SJSA1 (cell line): ENCODE results near the gene KCNJ16. TPM values are rescaled to one million over a fixed set of nuclear protein-coding genes. Genes with fewer than 3 reads are reported as not detected.

Experiments
- DNase-seq, 2 experiments: peaks; one replicate each; pipeline ENCODE4 v3.0.0-alpha.2; 2015 to 2020; ENCODE audit warnings: low spot score in 2 of 2, low read depth in 1 of 2
- H3K27ac ChIP-seq: fragments of 250-450 bp; sonication (Bioruptor Pico); 2 replicates; pipeline ENCODE4 v1.5.1; 2020; ENCODE audit warnings: mild to moderate bottlenecking, moderate library complexity
- H3K27me3 ChIP-seq: fragments of 250-450 bp; sonication (Bioruptor Pico); replicated peaks from 2 replicates; pipeline ENCODE4 v1.5.1; 2020; ENCODE audit warnings: mild to moderate bottlenecking, moderate library complexity
- H3K36me3 ChIP-seq: fragments of 250-450 bp; sonication (Bioruptor Pico); 2 replicates; pipeline ENCODE4 v1.5.1; 2020; ENCODE audit warnings: mild to moderate bottlenecking
- H3K4me1 ChIP-seq: fragments of 250-450 bp; sonication (Bioruptor Pico); replicated peaks from 2 replicates; pipeline ENCODE4 v1.6.1; 2021; ENCODE audit warnings: mild to moderate bottlenecking
- H3K4me3 ChIP-seq: fragments of 250-450 bp; sonication (Bioruptor Pico); 2 replicates; pipeline ENCODE4 v1.5.1; 2020; ENCODE audit warnings: mild to moderate bottlenecking
- H3K9me3 ChIP-seq: fragments of 250-450 bp; sonication (Bioruptor Pico); replicated peaks from 2 replicates; pipeline ENCODE4 v1.5.1; 2020; ENCODE audit warnings: mild to moderate bottlenecking
- total RNA-seq: library from RNA; depleted of rRNA; stranded (reverse); fragments of >200 nt; shearing (Covaris generic); gene quantifications from 2 replicates; pipeline ENCODE4 v1.2.3, GENCODE V29; 2014

Gene KCNJ16
- total RNA-seq, 1 experiment from 2014 or later = not detected

DNA sequence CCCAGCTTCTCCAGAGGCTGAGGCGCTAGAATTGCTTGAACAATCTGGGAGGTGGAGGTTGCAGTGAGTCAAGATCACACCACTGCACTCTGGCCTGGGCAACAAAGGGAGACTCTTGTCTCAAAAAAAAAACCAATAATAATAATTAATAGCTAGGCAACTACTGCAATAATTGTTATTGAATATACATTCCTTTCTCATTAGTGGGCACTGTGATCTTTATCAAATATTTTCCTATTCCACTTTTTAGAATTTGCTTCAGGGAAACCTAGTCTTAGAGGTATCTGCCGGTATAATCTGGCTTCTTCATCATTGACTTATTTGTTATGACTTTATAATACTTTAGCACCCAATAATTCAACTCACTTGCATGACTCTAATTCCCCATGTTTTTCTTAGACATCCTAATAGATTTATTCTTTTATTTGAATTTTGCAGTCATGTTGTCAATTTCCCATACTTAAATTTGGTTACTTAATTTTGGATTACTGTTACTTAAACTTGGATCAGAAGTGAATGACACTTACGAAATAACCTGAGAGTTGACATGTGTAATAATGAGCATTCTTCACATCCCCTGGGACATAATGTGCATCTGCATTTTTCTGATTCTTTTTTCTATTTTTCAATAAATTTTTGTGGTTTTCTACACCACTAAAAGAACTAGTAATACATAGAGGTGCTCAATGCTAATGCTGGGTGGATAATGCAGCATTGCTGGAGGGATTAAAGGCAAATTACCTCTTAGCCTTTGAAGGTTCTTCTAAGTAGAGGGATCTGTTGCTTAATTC is 25.0 kb upstream of the KCNJ16 start:
- no peaks in the 10 kb centered on the region for H3K27me3 ChIP-seq
- no peaks in the 10 kb centered on the region for H3K36me3 ChIP-seq
- no peak overlapping the region for H3K27ac ChIP-seq
- no peak for DNase-seq
- H3K4me3 ChIP-seq = no peak overlapping the region
- H3K9me3 ChIP-seq = no peaks in the 10 kb centered on the region
- H3K4me1 ChIP-seq = no peaks in the 10 kb centered on the region

- Histone ChIP-seq H3K4me1 (no peaks in the 10 kb centered on the region), H3K27ac (no peak overlapping the region), H3K4me3 (no peak overlapping the region), H3K27me3 (no peaks in the 10 kb centered on the region), H3K36me3 (no peaks in the 10 kb centered on the region), H3K9me3 (no peaks in the 10 kb centered on the region)
- DNase-seq = no peak
Observed at GRCh38 chr17:70050931-70051330, 24.1 kb upstream of the KCNJ16 start.

DNA sequence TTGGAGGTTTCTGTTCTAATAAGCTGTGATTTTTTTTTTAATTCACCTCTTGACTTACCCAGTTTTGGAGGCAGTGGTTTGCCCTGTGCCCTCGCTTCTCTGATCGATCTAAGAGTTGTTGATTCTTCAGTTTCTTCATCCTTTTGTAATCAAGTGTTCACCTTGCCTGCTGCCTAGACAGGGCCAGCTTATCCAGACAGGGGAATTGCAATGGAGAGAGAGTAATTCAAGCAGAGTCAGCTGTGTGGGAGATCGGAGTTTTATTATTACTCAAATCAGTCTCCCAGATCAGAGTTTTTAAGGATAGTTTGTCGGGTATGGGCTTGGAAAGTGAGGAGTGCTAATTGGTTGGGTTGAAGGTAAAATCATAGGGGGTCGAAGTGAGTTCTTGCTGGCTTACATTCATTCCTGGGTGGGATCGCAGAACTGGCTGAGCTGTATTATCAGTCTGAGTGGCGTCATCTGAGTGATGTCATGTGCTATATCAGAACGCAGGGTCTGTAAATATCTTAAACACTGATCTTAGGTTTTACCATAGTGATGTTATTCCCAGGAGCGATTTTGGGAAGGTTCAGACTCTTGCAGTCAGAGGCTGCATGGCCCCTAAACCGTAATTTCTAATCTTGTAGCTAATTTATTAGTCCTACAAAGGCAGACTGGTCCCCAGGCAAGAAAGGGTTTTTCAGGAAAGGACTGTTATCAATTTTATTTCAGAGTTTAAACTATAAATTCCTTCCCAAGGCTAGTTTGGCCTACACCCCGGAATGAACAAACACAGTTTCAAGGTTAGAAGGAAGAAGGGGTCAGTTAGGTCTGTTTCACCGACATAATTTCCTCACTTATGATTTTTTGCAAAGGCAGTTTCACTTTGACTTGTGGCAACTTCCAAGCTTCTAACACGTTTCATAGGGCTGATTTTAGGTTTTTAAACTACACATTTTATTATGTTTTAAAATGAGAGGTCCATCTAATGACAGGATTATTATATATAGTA is 21.5 kb upstream of the KCNJ16 start:
- Histone ChIP-seq H3K27ac (no peak overlapping the region), H3K9me3 (no peaks in the 10 kb centered on the region), H3K36me3 (no peaks in the 10 kb centered on the region), H3K27me3 (no peaks in the 10 kb centered on the region), H3K4me3 (no peak overlapping the region), H3K4me1 (no peaks in the 10 kb centered on the region)
- DNase-seq = no peak

DNA sequence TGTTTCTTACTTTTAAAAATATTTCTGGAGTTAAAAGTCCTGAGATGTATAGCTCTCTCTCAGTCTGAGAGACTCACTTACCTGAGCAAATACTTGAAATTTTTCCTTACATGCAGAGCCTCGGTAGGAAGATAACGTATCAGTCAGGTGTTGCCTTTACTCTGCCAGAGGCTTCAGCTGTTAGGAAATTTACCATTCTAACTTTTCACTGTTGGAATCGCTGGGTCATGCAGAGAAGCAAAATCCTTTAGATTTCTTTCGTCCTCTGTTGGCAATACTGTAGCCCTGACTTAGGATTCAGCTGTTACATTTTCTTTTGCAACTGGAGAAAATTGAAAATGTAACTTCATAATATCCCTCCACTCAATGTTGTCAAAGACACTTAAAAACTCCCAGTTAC is 20.0 kb upstream of the KCNJ16 start:
- Histone ChIP-seq H3K36me3 (no peaks in the 10 kb centered on the region), H3K27ac (no peak overlapping the region), H3K4me1 (no peaks in the 10 kb centered on the region), H3K27me3 (no peaks in the 10 kb centered on the region), H3K4me3 (no peak overlapping the region), H3K9me3 (no peaks in the 10 kb centered on the region)
- no peak for DNase-seq

DNA sequence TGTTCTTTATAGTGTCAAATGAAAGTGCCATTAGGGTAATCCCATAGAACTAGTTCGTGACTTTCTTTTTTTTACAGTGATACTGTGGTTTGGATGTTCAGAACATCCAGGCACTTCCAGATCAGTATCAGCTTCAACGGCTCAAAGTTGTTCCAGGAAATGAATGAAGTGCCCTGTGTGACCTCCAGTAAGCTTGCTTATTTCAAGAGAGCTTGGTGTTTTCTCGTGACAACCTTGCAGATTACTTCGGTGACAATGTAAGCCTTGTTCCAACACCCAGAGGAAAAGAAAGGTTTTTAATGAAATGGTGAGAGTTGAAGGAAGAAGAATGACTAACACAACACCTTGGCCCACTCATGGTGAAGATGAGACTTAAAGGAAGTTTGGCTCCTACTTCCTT is 16.0 kb upstream of the KCNJ16 start:
- Histone ChIP-seq H3K4me1 (no peaks in the 10 kb centered on the region), H3K9me3 (no peaks in the 10 kb centered on the region), H3K36me3 (no peaks in the 10 kb centered on the region), H3K4me3 (no peak overlapping the region), H3K27me3 (no peaks in the 10 kb centered on the region), H3K27ac (no peak overlapping the region)
- no peak for DNase-seq

GRCh38 chr17:70059649-70060048 is 15.4 kb upstream of the KCNJ16 start:
- Histone ChIP-seq H3K27ac (no peak overlapping the region), H3K4me3 (no peak overlapping the region), H3K36me3 (no peaks in the 10 kb centered on the region), H3K27me3 (no peaks in the 10 kb centered on the region), H3K9me3 (no peaks in the 10 kb centered on the region), H3K4me1 (no peaks in the 10 kb centered on the region)
- DNase-seq = no peak

GRCh38 chr17:70060415-70060814 is 14.6 kb upstream of the KCNJ16 start:
- Histone ChIP-seq H3K27me3 (no peaks in the 10 kb centered on the region), H3K27ac (no peak overlapping the region)
- no peak for DNase-seq

DNA sequence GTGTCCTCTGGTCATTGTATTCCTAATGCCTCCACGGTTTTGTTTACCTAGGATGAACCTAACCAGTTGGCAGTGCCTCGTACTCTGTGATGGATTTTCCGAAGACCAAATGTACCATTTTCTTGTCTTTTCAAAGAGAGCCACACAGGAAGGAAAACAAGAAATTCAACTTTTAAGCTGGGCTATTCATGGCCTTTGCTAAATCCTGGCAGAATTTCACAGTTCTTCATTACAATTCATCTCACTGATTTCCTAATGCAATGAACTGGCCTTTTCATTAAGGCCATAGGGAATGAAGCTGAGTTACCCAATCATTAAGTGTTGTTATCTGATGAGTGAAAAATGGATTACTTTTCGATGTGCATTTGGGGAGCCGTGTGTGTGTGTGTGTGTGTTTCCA is 7.9 kb upstream of the KCNJ16 start:
- no peaks in the 10 kb centered on the region for H3K27me3 ChIP-seq
- no peak overlapping the region for H3K27ac ChIP-seq
- no peak overlapping the region for H3K4me3 ChIP-seq
- H3K36me3 ChIP-seq = no peaks in the 10 kb centered on the region
- no peak for DNase-seq
- H3K4me1 ChIP-seq = no peaks in the 10 kb centered on the region
- H3K9me3 ChIP-seq = no peaks in the 10 kb centered on the region

More at GRCh38 chr17:70060415-70060814, 14.6 kb upstream of the KCNJ16 start:
- Histone ChIP-seq H3K4me1 (no peaks in the 10 kb centered on the region), H3K4me3 (no peak overlapping the region), H3K36me3 (no peaks in the 10 kb centered on the region), H3K9me3 (no peaks in the 10 kb centered on the region)

- H3K4me3 ChIP-seq = no peak overlapping the region
- no peak for DNase-seq
- H3K36me3 ChIP-seq = no peaks in the 10 kb centered on the region
- H3K27ac ChIP-seq = no peak overlapping the region
- no peaks in the 10 kb centered on the region for H3K9me3 ChIP-seq
- no peaks in the 10 kb centered on the region for H3K4me1 ChIP-seq
- H3K27me3 ChIP-seq = no peaks in the 10 kb centered on the region
Observed at GRCh38 chr17:70070305-70071027, 4.6 kb upstream of the KCNJ16 start.

DNA sequence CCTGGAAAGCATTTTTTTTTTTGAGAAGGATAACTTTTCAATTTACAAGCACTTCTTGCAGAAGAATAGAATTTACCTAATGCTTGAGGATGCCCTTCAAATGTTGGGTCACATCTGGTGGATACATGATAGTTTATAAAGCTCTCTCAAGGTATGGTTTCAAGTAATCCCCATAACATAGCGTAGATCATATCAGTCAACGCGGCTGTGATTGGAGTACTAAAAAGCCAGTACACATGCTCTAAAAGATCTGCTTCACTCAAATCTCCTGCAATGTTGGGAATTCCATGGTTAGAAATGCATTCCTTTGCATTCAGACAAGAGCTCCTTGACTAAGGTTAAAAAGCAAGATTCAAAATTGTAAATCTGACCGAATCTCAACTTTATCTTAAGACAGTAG is 3.9 kb upstream of the KCNJ16 start:
- H3K4me1 ChIP-seq = no peaks in the 10 kb centered on the region
- no peaks in the 10 kb centered on the region for H3K36me3 ChIP-seq
- DNase-seq = no peak

DNA sequence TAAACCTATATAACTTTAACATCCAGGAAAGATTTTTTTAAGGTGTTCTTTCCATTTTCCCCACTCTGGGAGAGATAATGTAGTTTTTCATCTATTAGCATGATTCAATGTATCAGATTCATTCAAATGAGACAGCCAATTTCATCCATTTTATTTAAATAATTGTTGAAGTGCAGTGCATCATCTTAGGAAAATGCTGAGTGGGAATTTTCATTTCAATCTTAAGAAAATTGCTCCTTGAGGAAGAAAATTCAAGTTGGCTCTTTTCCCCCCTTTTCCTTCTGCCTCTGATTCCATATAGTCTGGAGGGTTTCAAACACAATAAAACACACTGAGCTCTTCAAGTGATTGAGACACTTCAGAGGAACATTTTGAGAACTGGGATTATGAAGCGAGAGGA is 3.4 kb upstream of the KCNJ16 start:
- Histone ChIP-seq H3K36me3 (no peaks in the 10 kb centered on the region), H3K9me3 (no peaks in the 10 kb centered on the region), H3K27ac (no peak overlapping the region), H3K4me1 (no peaks in the 10 kb centered on the region), H3K4me3 (no peak overlapping the region), H3K27me3 (no peaks in the 10 kb centered on the region)
- no peak for DNase-seq

More for the DNA sequence above, 3.9 kb upstream of the KCNJ16 start:
- Histone ChIP-seq H3K4me3 (no peak overlapping the region), H3K27me3 (no peaks in the 10 kb centered on the region), H3K27ac (no peak overlapping the region), H3K9me3 (no peaks in the 10 kb centered on the region)

DNA sequence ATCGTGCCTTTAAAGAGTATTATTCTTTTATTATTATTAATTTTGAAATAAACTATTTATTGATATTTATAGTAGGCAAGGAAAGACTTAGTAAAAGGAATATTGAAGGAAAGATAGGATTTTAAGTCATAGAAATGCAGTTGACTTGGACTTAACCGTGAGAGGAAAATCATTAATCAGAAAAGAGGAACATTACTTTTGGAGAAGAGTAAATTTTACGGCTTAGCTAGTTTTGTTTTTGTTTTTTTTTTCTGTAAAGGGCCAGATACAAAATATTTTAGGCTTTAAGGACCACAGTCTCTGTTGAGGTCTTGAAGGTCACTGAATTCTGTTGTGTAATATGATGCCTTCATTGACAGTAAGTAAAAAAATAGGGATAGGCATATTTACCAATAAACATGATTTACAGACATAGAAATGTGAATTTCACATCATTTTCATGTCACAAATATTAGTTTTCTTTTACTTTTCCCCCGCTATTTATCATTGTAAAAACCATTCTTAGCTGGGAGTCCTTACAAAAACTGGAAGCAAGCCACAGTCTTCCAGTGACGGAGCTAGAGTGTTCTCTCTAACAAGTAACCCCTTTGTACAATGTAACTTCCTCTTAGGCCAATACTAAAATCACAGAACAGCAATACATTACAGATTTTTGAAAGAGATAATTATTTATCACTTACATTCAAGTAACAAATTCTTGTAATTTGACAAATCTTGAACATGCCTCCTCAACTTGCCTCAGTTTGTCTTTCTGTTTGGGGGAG is 2.3 kb upstream of the KCNJ16 start:
- no peaks in the 10 kb centered on the region for H3K36me3 ChIP-seq
- H3K9me3 ChIP-seq = no peaks in the 10 kb centered on the region
- H3K27ac ChIP-seq = no peak overlapping the region

DNA sequence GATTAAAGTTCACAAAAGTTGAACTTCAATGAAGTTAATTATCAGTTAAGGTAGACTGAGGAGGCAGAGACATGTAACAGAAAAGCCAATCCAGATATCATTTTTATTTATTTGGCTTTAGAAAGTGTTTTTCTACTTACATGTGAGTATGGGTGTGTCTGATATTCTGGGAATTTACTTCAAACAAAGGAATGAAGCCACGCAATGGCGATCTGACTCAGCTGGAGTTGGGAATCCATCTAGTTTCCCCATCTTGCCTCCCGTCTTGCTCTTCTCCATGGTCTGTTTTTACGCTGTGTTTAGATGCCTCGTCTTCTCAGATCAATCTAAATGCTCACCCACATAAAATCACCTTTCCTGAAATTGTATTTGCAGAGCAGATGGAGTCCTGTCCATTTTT is 1.7 kb upstream of the KCNJ16 start:
- Histone ChIP-seq H3K36me3 (no peaks in the 10 kb centered on the region), H3K27ac (no peak overlapping the region), H3K4me3 (no peak overlapping the region), H3K9me3 (no peaks in the 10 kb centered on the region), H3K4me1 (no peaks in the 10 kb centered on the region), H3K27me3 (no peaks in the 10 kb centered on the region)
- DNase-seq = no peak

More for the DNA sequence above, 2.3 kb upstream of the KCNJ16 start:
- no peaks in the 10 kb centered on the region for H3K27me3 ChIP-seq
- H3K4me3 ChIP-seq = no peak overlapping the region
- no peak for DNase-seq
- no peaks in the 10 kb centered on the region for H3K4me1 ChIP-seq
